DLD1 (cell line): ENCODE results near the gene IFT43.
"Not testable (repeated sequence)": the region's sequence is repeated elsewhere in the genome, so short reads cannot be mapped to it uniquely, and the experiment has no call there.

Experiments used
- in situ Hi-C: cut with HindIII; loops from 2 replicates; pipeline ENCODE4 v1.10.0; 2017; ENCODE audit warnings: low sequenced_read_pairs

IFT43 gene

DNA sequence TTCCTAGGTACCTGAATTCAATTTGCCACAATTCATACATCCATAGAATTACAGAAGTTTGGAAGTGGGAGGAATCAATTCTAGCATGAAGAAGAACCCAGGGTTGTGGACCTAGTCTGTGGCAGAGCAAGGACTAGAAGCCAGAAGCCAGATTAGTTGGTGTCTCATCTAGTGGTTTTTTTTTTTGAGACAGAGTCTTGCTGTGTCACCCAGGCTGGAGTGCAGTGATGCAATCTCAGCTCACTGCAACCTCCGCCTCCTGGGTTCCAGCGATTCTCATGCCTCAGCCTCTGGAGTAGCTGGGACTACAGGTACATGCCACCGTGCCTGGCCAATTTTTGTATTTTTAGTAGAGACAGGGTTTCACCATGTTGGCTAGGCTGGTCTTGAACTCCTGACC, 24.1 kb downstream of the IFT43 start:
- in situ Hi-C loops: not testable (repeated sequence)

DNA sequence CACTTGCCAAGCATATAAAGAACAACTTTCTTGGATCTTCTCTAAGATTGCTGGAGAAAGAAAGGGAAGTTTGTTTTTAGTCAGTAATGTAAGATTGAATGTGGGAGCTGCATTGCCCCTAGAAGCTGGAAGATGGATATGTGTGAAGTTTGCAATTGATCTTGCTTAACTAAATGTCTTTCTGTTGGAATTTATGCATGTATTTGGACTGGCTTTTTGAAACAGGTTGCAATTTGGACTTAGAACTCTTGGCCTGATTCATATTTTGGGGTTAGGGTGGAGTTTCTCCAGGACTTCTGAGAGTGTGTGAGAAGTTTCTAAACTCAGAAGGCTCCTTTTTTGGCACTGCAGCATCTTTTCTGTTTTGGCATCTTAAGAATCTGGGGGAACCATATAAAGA, 26.4 kb downstream of the IFT43 start:
- in situ Hi-C loops: no loop called here

DNA sequence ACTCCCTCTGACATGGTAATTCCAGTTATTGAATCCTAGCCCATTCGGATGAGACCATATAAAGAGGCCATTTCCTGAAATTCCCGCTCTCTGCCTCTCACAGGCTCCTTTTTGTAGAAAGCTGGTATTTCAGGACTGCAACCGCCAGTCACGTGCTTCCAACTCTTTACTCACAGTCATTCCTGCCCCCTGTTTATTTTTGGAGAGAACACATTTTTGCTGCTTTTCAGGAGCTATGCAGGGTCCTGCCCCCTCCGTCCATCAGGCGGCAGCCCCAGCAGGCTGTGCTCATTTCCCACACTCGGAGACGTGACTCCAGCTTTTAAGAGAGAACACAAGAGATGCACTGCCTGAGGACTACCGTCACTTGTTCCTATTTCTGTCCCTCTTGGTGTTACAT, 26.8 kb downstream of the IFT43 start:
- in situ Hi-C loops: no loop called here

- in situ Hi-C loops: no loop called here
Measured at GRCh38 chr14:76015191-76015590, 29.6 kb downstream of the IFT43 start.

- in situ Hi-C loops: no loop called here
Measured at GRCh38 chr14:76015668-76016067, 30.1 kb downstream of the IFT43 start.

DNA sequence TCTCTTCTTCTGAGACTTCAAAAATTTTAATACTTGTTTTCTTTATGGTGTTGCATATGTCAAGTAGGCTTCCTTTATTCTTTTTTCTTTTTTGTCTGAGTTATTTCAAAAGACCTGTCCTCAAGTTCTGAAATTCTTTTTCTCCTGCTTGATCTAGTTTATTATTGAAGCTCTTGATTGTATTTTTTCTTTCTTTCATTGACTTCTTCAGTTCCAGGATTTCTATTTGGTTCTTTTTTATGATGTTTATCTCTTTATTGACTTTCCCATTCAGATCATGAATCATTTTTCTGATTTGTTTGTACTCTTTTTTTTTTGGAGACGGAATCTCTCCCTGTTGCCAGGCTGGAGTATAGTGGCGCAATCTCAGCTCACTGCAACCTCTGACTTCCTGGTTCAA, 34.1 kb downstream of the IFT43 start:
- in situ Hi-C loops: no loop called here

GRCh38 chr14:76022991-76023390, 37.4 kb downstream of the IFT43 start:
- in situ Hi-C loops: no loop called here

DNA sequence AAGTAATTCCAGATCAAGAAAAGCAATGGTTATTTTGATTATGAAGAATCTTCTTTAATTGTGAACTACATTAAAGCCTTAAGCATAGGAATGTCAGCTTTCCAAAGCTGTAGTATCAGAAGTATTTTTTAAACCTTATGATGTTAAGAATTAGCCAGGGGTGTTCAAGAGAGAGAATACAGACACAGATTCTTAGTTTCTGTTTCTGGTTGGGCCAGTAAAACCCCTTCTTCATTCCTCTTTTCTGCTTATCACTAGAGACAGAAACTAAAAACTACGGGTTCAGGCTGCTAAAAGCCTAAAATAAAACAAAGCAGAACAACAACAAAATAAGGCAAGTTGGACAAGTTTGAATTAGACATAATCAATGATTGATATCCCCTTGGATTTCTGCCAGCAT, 38.2 kb downstream of the IFT43 start:
- in situ Hi-C loops: no loop called here

- in situ Hi-C loops: no loop called here
Measured at GRCh38 chr14:76024211-76024907, 38.8 kb downstream of the IFT43 start.

DNA sequence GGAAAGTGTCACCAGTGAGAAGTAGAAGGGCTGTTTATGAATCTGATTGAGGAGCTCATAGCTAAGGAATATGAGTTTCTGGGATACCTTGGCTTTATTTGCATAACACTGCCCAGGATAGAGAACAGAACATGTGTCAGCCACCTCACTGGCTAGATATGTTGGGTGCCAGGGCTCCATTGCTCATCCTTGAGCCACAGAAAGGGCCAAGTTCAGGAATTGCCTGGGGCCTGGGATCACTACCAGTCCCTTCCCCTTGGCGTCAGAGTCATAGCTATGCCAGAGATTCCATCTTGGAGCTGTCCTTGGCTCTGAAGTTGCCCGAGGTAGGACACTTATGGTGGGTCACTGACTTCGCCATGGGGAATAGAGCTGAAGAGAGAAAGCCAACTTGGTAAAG, 49.0 kb downstream of the IFT43 start:
- in situ Hi-C loops: no loop called here

DNA sequence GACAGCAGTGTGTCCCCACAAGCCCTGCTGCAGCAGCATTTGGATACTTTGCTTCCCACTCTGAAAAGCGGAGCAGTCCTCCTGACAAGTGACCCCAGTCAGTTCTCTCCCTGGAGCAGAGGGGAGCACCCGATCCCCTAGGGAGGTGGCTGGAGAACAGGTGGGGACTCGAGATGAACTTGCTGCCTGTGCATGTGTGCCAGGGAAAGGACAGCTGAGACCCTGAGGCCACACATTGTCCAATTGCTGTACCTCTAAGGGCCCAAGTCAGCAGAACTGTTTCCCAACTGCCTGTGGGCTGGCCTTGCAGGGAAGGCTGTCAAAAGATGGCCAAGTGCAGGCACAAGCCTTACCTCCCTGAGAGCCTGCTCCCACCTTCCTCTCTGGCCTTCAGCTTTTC, 55.1 kb downstream of the IFT43 start:
- in situ Hi-C loops: no loop called here

GRCh38 chr14:76045773-76046172, 60.2 kb downstream of the IFT43 start:
- in situ Hi-C loops: no loop called here

DNA sequence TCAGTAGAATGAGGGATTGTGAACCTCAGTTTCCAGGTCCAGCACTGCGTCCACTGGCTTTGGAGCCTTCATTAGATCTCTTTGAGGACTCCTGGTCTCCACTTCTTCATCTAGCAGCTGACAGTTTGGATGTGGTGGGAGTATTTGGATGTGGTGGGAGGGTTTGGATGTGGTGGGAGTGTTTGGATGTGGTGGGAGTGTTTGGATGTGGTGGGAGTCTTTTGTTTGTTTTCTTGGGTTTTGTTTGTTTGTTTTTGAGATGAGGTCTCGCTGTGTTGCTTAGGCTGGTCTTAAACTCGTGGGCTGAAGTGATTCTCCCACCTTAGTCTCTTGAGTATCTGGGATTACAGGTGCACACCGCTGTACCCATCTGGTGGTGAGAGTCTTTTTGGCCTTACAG, 64.7 kb downstream of the IFT43 start:
- in situ Hi-C loops: no loop called here

DNA sequence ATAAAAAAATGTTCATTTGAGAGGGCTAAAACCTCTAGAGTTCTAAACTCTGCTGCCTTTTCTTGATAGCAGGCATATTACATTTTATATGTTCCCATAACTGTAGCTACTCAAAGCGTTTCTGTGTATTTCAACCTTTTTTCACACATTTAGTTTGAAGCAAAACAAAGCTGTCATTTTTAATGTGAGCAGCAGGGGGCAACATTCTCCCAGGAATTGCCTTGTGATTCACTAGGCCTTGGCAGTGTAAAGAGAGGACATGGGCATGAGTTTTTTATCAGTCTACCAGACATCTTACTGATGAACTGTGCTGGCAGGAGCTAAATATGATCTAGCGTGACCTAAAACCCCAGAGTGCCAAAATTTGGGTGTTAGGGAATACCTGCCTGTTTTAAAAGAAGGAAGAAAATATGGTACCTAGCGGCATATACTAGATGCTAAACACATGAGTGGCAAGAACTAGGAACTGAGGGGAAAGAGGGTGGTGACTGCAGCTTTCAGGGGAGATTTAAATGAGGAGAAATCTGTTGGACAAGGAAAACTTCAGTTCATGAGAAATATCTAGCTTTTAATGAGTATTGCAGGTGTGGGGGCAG, 65.3 kb downstream of the IFT43 start:
- in situ Hi-C loops: no loop called here

DNA sequence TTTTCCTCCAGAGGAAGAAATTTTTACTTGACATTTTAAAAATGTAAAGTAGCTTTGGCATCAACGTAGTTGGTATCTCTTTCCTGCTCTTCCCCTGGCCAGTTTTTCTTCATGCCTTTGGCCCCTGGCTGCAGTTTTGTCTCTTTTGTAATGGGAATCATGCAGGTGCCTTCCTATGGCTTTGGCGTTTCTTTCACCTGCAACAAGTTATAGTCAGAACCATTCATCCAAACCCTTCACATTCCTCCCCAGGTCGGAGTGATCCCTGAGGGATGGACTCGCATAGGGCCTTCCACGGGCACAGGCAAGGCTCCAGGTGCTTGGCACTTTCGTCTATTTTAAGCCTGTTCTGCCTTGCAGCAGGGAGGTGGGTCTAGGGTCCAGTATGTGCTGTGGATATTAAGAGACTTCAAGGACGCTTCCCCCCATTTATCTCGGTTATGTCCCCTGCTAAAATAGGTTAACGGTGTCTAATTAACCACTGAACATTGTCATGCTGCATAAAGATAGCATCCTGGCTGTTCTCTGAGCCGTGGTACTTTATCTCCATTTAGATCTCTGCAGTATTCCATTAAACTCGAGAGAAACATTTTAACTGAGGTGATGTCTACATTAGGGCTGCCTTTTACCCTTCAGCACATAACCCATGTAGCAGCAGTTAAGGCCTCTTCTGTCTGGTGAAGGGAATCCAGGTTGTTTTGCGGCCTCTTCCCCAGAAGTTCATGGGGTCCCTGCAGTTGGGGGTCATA, 66.3 kb downstream of the IFT43 start:
- in situ Hi-C loops: no loop called here

DNA sequence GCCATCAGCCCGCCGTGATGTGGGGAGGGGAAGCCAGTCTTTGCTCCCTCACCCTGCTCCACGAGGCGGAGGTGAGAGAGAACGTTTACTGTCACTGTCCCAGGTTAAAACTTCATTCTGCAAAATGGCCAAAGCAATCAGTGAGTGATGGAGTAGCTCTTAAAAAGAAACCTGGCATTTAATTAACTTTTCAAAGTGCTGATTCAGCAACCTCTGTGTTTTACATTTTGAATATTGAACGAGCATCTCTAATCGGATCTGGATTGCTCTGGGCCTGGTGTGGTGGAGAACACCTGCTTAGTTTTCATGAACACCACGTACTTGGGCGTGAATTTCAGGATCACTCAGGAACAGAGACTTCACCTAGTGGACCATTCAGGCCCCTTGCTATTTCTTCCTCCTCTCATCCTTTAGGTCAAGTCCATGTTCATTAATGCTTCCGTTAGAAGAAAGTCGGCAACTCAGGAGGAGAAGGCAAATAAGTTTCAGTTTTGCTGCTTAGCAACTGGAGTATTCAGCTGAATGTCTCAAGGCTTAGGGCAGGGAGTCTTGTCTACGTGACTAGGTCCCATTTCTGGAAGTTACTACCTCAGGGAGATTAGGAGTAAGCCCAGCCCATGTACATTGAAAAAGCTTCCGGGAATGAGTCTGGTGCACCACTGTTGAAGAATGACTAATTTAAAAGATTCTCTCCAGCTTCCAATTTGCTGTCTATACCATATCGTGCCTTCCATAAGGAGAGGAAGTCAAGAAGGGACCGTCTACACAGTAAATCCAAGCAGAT, 68.2 kb downstream of the IFT43 start:
- in situ Hi-C loops: no loop called here

GRCh38 chr14:76055330-76055729, 69.8 kb downstream of the IFT43 start:
- in situ Hi-C loops: no loop called here

- in situ Hi-C loops: no loop called here
Measured at GRCh38 chr14:76056128-76056527, 70.6 kb downstream of the IFT43 start.

GRCh38 chr14:76057914-76058313, 72.4 kb downstream of the IFT43 start:
- in situ Hi-C loops: no loop called here

DNA sequence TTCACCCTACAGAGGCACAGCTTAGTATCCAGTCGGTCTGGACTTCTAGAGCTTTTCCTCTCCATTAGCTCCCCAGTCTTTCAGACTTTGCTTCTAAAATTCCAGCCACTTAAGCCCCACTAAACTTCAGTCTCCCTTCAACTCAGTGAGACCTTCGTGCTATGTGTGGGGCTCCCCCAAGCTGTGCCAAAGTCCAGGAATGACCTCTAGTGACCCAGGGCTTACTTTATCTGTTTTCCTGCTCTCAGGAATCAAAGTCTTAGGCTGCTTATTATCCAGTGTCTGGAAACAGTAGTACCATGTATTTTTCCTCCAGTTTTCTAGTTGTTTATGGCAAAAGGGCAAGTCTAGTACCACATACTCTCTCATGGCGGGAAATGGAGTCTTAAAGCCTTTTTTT, 77.8 kb downstream of the IFT43 start:
- in situ Hi-C loops: no loop called here

DNA sequence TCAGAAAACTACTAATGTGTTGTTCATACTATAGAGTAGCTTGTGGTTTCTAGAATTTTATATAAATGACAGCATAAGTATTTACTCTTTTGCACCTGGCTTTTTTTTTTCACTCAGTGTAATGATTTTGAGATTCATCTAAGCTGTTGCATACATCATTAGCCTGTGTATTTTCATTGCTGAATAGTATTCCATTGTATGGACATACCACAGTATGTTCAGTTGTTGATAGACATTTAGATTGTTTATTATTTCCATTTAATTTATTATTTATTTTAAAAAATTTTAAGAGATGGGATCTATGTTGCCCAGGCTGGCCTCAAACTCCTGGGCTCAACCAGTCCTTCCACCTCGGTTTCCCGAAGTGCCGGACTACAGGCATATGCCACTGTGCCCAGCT, 80.0 kb downstream of the IFT43 start:
- in situ Hi-C loops: no loop called here
